ENCODE results near the gene EPAS1.

DNA sequence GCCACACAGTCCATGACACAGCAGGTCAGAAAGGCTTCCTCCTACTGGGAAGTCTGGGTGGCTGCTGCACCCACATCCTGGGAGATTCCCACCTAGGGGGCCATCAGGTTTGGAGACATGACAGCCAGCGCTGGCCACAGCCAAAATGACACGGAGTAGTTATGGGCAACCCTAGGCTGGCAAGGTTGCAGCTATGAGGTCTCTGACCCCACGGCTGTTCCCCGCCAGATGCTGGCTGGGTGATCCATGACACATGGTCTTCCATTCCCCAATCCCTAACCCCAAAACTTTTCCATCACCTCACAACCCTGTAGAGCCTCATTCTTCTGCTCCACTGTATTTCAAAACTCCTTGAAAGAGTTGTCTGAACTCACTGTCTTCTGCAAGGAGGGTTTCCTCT, 42.7 kb upstream of the EPAS1 start:
- TF ChIP-seq, protein P1, sequence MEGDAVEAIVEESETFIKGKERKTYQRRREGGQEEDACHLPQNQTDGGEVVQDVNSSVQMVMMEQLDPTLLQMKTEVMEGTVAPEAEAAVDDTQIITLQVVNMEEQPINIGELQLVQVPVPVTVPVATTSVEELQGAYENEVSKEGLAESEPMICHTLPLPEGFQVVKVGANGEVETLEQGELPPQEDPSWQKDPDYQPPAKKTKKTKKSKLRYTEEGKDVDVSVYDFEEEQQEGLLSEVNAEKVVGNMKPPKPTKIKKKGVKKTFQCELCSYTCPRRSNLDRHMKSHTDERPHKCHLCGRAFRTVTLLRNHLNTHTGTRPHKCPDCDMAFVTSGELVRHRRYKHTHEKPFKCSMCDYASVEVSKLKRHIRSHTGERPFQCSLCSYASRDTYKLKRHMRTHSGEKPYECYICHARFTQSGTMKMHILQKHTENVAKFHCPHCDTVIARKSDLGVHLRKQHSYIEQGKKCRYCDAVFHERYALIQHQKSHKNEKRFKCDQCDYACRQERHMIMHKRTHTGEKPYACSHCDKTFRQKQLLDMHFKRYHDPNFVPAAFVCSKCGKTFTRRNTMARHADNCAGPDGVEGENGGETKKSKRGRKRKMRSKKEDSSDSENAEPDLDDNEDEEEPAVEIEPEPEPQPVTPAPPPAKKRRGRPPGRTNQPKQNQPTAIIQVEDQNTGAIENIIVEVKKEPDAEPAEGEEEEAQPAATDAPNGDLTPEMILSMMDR (conservative IDR thresholded peaks at IDR 0.05) = no peak
- TF ChIP-seq ZFX (IDR thresholded peaks at IDR 0.05) = no peak
